Activated naive CD4-positive, alpha-beta T cell treated with anti-CD3 and anti-CD28 coated beads, Interleukin-2, amount 10 ng/mL, durations not matched to agents 7 days and 5 days (primary cell): ENCODE data around the gene TMEM169.

Experiments used
- CTCF ChIA-PET: fragments of 350-600 bp; sonication (Branson Sonifier 250); formaldehyde crosslinking; loops from one replicate; lab custom pipeline; 2021; ENCODE audit warnings: antibody characterized with exemption; lab: Charles Lee
- DNase-seq: peaks from one replicate; pipeline ENCODE4 v3.0.0-alpha.2; 2020
- H3K27ac Mint-ChIP-seq: one replicate; pipeline ENCODE4 v1.8.0; 2021; ENCODE audit warnings: mild to moderate bottlenecking, moderate library complexity, mixed read lengths
- H3K27me3 Mint-ChIP-seq: one replicate; pipeline ENCODE4 v1.8.0; 2021; ENCODE audit warnings: mild to moderate bottlenecking, mixed read lengths
- H3K36me3 Mint-ChIP-seq: one replicate; pipeline ENCODE4 v1.8.0; 2021; ENCODE audit warnings: mixed read lengths
- H3K4me1 Mint-ChIP-seq: one replicate; pipeline ENCODE4 v1.8.0; 2021; ENCODE audit warnings: mixed read lengths
- H3K4me3 Mint-ChIP-seq: one replicate; pipeline ENCODE4 v1.8.0; 2021; ENCODE audit warnings: mild to moderate bottlenecking, moderate library complexity, mixed read lengths
- H3K9me3 Mint-ChIP-seq: one replicate; pipeline ENCODE4 v1.8.0; 2021; ENCODE audit warnings: mixed read lengths

The TMEM169 gene, protein sequence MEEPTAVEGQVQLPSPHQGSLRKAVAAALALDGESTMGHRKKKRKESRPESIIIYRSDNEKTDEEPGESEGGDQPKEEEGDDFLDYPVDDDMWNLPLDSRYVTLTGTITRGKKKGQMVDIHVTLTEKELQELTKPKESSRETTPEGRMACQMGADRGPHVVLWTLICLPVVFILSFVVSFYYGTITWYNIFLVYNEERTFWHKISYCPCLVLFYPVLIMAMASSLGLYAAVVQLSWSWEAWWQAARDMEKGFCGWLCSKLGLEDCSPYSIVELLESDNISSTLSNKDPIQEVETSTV

DNA sequence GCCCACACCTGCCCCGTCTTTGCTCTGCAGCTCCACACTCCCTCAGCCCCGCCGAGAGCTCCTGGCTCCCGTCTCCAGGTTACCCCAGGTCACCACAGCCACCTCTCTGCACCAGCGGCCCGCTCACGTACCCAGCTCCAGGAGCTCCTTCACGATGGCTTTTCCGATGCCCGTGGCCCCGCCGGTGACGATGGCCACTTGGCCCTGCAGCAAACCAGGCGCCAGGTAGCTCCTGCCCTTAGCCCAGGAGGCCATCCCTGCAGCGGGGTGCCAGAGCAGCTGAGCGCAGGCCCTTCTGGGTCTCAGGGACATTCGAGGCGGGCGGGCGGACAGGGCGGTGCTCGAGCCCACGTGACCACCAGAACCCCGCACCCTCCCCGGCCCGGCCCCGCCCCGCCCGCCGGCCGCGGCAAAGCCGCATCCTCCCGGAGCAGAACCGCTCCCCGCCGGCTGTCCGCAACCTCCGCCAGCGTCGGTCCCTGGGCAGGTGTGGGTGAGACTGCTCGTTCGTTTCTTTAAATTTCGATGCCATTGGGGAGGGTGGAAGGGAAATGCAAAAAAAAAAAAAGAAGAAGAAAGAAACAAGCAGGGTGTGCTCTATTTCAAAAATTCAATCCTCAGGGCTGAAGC, at the start of gene TMEM169, which contains the start of gene PECR:
TMEM169 (plus strand) TSS at position 433 of the 630 bp plus-strand sequence. CDS start 14,045 bp downstream, outside the sequence.
PECR (minus strand) TSS at position 323 of the 630 bp plus-strand sequence; CDS start at position 255, 68 bp downstream.
- Mint-ChIP-seq H3K9me3 (no peaks in the 10 kb centered on the region), H3K36me3 (peaks cover 19% of the 10 kb centered on the region), H3K27me3 (no peaks in the 10 kb centered on the region), H3K4me1 (peaks cover 67% of the 10 kb centered on the region), H3K27ac (peak within 1 kb of the TSS; percentile 87), H3K4me3 (peak within 1 kb of the TSS; percentile 97)
- peak; percentile 87 for DNase-seq
- CTCF ChIA-PET: interaction anchor here (1.1 to 4.6 kb wide), 3 partner anchors 22 to 49 kb away, joined by 3 to 45 read pairs (median 4); partner anchors contain the start of gene XRCC5

DNA sequence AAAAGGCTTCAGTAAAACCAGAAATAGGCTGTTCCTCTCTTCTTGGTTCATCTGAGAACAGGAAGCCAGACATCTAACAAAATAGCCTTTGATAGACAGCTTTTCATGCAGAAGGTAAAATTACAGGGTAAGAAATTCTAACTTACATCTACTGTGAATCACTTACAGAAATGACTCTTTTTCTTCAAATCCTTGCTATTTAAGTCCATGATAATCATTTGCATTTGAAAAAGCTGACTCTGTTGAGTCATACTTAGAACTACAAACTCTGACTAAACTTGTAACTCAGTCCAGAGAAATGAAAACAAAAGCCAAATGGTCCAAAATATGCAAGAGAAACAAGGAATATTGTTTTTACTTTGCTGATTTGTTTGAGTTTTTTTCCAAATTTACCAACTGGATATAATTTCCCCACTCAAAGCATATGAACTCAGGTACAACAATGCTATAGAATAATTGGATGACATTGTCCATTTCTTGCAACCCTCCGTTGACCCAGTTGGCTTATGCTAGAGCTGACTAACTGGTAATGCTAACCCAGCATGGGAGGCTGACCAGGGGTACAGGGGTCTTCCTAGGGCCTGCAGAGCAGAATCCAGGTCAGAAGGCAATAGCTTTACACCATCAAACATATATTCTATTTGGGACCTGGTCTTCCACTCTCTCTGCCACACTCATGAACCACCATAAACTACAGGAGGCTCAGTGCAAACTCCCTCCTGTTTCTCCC, 49.6 kb upstream of the TMEM169 start:
- no peak for DNase-seq
- peaks cover 26% of the 10 kb centered on the region for H3K4me1 Mint-ChIP-seq
- H3K36me3 Mint-ChIP-seq: peaks cover 24% of the 10 kb centered on the region
- no peaks in the 10 kb centered on the region for H3K9me3 Mint-ChIP-seq
- H3K27me3 Mint-ChIP-seq: no peaks in the 10 kb centered on the region
- peak overlapping the region; percentile 42 for H3K27ac Mint-ChIP-seq
- H3K4me3 Mint-ChIP-seq: no peak overlapping the region
- CTCF ChIA-PET: interaction anchor here (1.3 to 4.6 kb wide), 12 partner anchors 9 to 163 kb away, joined by 3 to 25 read pairs (median 6); partner anchors contain the start of genes PECR, TMEM169 and XRCC5

DNA sequence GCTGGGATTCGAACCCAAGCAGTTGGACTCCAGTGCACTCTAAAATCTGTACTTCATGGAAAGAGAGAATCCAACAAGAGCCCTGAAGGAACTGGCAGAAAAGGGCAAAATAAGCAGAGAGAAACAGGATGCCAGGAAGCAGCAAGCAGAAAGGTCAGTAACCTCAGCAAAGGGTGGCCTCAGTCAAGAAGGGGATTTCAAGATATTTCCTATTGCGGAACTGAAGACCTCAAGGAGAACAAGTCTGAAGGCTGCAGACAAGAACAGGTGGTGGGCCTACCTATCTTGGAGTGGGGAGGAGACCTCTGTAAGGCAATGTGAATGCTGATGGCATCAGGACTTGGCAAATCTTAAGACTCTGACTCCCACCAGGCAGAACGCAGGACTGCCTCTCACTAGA, 48.3 kb upstream of the TMEM169 start:
- CTCF ChIA-PET: interaction anchor here (0.8 to 4.6 kb wide), 21 partner anchors 10 to 375 kb away, joined by 3 to 25 read pairs (median 6); partner anchors contain the start of genes PECR, TMEM169 and XRCC5
- no peaks in the 10 kb centered on the region for H3K9me3 Mint-ChIP-seq
- peaks cover 26% of the 10 kb centered on the region for H3K36me3 Mint-ChIP-seq
- H3K4me1 Mint-ChIP-seq: peaks cover 26% of the 10 kb centered on the region
- H3K4me3 Mint-ChIP-seq: no peak overlapping the region
- no peak for DNase-seq
- H3K27ac Mint-ChIP-seq: no peak overlapping the region
- no peaks in the 10 kb centered on the region for H3K27me3 Mint-ChIP-seq

DNA sequence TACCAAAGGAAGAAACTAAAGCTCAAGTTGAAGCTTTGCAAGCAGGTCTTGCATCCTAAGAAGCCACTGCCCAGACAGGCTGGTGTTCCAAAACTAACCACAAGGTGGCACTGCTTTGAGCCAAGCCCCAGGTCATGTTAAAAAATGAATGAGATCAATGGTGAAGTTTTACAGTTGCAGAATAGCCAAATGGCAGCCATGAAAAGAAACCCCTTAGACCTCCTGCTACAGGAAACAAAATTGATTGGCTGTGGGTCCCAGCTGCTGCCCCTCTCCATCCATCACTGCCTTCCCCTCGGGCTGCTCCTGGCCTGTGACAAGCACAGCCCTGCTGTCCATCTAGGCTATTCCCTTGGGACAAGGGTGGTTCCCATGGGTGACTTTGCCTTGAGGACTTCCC, 47.7 kb upstream of the TMEM169 start:
- Mint-ChIP-seq H3K9me3 (no peaks in the 10 kb centered on the region), H3K27ac (no peak overlapping the region), H3K27me3 (no peaks in the 10 kb centered on the region), H3K36me3 (peaks cover 26% of the 10 kb centered on the region), H3K4me3 (no peak overlapping the region), H3K4me1 (peaks cover 26% of the 10 kb centered on the region)
- CTCF ChIA-PET: interaction anchor here (0.8 to 4.6 kb wide), 17 partner anchors 11 to 375 kb away, joined by 3 to 25 read pairs (median 7); partner anchors contain the start of gene XRCC5
- DNase-seq: peak; percentile 88

DNA sequence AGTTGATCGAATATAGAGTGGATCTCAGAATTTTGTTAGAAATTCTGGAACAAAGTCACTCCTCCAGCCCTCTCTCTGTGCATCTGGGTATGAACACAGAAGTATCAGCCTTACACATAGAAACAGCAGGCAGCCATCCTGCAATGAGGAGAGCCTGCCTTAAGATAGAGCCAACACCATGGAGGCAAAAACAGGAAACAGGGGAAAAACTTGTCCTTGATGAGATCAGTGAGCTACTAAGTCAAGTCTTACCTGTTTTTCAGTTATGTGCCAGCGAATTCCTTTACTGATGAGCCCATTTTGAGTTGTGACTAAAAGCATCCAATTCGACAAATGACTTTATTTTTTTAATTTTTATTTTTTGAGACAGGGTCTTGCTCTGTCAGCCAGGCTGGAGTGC, 41.8 kb upstream of the TMEM169 start:
- Mint-ChIP-seq H3K4me3 (no peak overlapping the region), H3K4me1 (no peaks in the 10 kb centered on the region), H3K27ac (peak overlapping the region; percentile 61), H3K36me3 (peaks cover 19% of the 10 kb centered on the region), H3K27me3 (no peaks in the 10 kb centered on the region), H3K9me3 (no peaks in the 10 kb centered on the region)
- CTCF ChIA-PET: no interaction called here
- DNase-seq: no peak

DNA sequence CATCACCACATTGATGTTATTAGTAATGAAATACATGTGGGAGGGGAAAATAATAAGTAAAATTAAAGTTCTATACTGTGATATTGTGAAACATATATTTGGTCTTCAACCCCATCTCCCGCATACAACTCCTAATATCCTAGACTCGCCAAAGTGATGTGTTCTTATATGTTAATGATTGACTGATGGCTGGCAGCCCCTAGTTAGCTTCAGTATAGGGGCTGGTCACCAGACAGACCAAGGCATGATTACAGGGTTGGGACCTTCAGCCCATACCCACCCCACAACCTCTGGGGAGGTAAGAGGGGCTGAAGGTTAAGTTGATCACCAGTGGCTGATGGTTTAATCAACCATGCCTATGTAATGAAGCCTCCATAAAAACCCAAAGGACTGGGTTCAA, 40.3 kb upstream of the TMEM169 start:
- Mint-ChIP-seq H3K27me3 (no peaks in the 10 kb centered on the region), H3K27ac (no peak overlapping the region), H3K4me1 (no peaks in the 10 kb centered on the region), H3K9me3 (no peaks in the 10 kb centered on the region), H3K36me3 (peaks cover 22% of the 10 kb centered on the region), H3K4me3 (no peak overlapping the region)
- CTCF ChIA-PET: interaction anchor here (0.9 kb wide), 1 partner anchor 99 kb away, joined by 3 read pairs; no protein-coding TSS in a partner anchor
- DNase-seq: no peak

DNA sequence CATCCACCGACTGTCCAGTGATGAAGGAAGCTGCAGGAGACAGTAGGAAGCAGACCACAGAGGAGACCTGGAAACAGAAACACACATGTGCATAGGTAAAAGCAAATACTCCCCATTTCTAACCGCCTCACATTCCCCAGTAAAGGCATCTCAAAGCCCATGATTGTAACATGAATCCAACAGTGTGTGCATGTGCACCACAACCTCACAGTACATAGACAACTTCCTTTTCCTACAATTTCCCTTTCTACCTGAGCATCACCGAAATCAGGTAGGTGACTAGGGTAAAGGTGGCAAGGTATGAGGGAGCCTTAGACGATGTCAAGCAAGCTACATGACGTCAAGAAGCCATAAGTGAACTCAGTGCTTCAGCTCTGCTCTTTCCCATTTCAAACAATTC, 37.8 kb upstream of the TMEM169 start:
- CTCF ChIA-PET: interaction anchor here (1.7 to 3.4 kb wide), 3 partner anchors 10 to 66 kb away, joined by 4 to 25 read pairs (median 4); no protein-coding TSS in a partner anchor
- peaks cover 24% of the 10 kb centered on the region for H3K36me3 Mint-ChIP-seq
- no peaks in the 10 kb centered on the region for H3K27me3 Mint-ChIP-seq
- no peaks in the 10 kb centered on the region for H3K9me3 Mint-ChIP-seq
- DNase-seq: no peak
- no peak overlapping the region for H3K4me3 Mint-ChIP-seq
- H3K27ac Mint-ChIP-seq: no peak overlapping the region
- H3K4me1 Mint-ChIP-seq: no peaks in the 10 kb centered on the region

DNA sequence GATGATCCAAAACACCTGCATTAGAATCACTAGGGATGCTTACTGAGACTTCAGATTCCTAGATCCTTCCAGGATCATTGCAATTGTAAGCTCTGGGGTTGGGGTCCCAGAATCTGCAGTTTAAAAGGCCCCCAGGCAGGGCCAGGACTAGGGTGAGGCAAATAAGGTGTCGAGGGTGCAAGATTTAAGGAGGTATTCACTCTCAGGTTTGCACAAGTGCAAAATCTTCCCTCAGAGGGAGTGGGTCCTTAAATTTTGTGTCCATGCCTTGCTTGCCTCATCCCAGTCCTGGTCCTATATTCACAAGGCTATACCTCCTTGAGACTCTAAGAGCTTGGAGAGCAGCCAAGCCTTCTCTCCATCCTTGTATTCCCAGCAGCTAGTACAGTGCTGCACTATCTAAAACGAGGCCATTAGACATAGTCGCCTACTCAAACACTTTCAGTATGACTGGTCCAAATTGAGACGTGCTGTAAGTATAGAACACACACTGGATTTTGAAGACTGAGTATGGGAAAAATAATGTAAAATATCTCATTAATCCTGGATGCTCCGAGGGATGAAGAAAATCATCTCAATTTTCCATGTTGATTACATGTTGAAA, 36.7 kb upstream of the TMEM169 start:
- no peak overlapping the region for H3K4me3 Mint-ChIP-seq
- no peaks in the 10 kb centered on the region for H3K27me3 Mint-ChIP-seq
- H3K4me1 Mint-ChIP-seq: no peaks in the 10 kb centered on the region
- no peak for DNase-seq
- CTCF ChIA-PET: interaction anchor here (1.1 to 3.4 kb wide), 5 partner anchors 11 to 96 kb away, joined by 3 to 25 read pairs (median 4); no protein-coding TSS in a partner anchor
- H3K36me3 Mint-ChIP-seq: peaks cover 22% of the 10 kb centered on the region
- H3K9me3 Mint-ChIP-seq: no peaks in the 10 kb centered on the region
- H3K27ac Mint-ChIP-seq: no peak overlapping the region

DNA sequence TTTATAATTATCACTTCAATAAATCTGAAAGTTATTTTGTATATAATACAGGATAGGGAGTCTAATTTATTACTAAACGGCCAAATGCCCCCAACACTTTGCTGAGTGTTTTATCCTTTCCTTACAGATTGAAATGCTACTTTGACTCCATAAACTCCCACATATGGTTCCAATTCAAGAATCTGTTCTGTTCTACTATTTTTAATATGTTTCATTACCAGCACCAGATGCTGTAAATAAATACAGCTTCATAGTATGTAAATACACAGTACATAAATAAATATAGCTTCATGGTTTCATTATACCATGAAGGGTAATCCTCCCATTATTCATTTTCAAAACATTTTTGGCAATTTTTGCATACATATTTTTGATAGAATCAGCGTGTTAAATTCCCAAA, 34.3 kb upstream of the TMEM169 start:
- no peaks in the 10 kb centered on the region for H3K4me1 Mint-ChIP-seq
- no peak overlapping the region for H3K4me3 Mint-ChIP-seq
- H3K36me3 Mint-ChIP-seq: peaks cover 26% of the 10 kb centered on the region
- DNase-seq: no peak
- H3K9me3 Mint-ChIP-seq: no peaks in the 10 kb centered on the region
- H3K27me3 Mint-ChIP-seq: no peaks in the 10 kb centered on the region
- CTCF ChIA-PET: interaction anchor here (0.8 kb wide), 1 partner anchor 357 kb away, joined by 3 read pairs; no protein-coding TSS in a partner anchor
- H3K27ac Mint-ChIP-seq: no peak overlapping the region

DNA sequence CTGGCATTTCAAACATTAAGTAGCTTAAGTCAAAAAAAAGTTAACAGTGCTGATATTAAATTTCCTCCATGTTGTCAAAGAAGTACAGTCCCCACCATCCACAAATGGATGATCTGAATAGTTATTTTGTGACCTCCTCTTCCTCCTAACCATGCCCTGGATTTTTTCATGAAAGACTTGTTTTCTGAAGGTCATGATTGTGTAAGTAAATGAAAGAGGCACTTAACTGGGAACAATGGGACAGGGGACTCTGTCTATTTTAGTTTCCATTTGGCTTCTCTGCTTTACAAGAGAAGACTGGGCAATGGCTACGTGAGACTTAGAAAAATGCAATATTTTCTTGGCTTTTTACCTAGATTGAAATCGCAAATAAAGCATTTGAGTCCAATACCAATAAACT, 32.3 kb upstream of the TMEM169 start:
- Mint-ChIP-seq H3K36me3 (peaks cover 19% of the 10 kb centered on the region), H3K27ac (no peak overlapping the region), H3K9me3 (no peaks in the 10 kb centered on the region), H3K4me3 (no peak overlapping the region), H3K4me1 (no peaks in the 10 kb centered on the region), H3K27me3 (no peaks in the 10 kb centered on the region)
- no peak for DNase-seq
- CTCF ChIA-PET: interaction anchor here (0.8 kb wide), 1 partner anchor 8 kb away, joined by 3 read pairs; no protein-coding TSS in a partner anchor

DNA sequence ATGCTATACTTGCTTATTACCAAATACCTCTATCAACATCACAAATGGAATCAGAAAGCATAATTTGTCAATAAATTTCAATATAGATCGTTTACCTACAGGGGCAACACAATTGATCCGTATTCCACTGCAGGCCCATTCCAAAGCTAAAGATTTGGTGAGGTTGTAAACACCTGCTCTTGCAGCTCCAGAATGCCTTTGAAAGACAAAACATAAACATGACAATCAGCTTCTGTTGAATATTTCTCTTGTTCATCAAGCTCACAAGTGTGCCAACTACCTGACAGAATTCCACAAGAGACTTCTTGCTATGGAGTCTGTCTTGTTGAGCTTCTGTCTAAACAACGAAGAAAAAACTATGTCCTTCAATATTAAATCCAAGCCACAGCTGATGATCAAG, 30.4 kb upstream of the TMEM169 start:
- H3K27me3 Mint-ChIP-seq: no peaks in the 10 kb centered on the region
- H3K27ac Mint-ChIP-seq: no peak overlapping the region
- peaks cover 7% of the 10 kb centered on the region for H3K4me1 Mint-ChIP-seq
- no peak overlapping the region for H3K4me3 Mint-ChIP-seq
- H3K9me3 Mint-ChIP-seq: no peaks in the 10 kb centered on the region
- peaks cover 27% of the 10 kb centered on the region for H3K36me3 Mint-ChIP-seq
- CTCF ChIA-PET: interaction anchor here (2.0 kb wide), 1 partner anchor 18 kb away, joined by 8 read pairs; no protein-coding TSS in a partner anchor
- no peak for DNase-seq

DNA sequence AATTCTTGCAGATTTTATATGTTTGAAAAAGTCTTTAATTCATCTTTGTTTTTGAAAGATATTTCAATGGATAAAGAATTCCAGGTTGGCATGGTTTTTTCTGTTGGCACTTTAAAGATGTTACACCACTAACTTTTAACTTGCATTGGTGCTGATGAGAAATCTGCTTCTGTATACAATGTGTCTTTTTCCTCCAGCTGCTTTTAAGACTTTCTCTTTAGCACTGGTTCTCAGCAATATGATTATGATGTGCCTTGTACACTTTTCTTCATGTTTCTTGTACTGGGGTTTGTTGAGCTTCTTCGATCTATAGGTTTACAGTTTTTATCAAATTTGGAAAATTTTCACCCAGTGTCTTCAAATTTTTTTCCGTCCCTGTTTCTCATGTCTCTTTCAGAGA, 29.3 kb upstream of the TMEM169 start:
- Mint-ChIP-seq H3K36me3 (peaks cover 27% of the 10 kb centered on the region), H3K4me1 (peaks cover 15% of the 10 kb centered on the region), H3K4me3 (no peak overlapping the region), H3K27ac (no peak overlapping the region), H3K9me3 (no peaks in the 10 kb centered on the region), H3K27me3 (no peaks in the 10 kb centered on the region)
- CTCF ChIA-PET: interaction anchor here (2.0 kb wide), 1 partner anchor 19 kb away, joined by 8 read pairs; no protein-coding TSS in a partner anchor
- DNase-seq: no peak

DNA sequence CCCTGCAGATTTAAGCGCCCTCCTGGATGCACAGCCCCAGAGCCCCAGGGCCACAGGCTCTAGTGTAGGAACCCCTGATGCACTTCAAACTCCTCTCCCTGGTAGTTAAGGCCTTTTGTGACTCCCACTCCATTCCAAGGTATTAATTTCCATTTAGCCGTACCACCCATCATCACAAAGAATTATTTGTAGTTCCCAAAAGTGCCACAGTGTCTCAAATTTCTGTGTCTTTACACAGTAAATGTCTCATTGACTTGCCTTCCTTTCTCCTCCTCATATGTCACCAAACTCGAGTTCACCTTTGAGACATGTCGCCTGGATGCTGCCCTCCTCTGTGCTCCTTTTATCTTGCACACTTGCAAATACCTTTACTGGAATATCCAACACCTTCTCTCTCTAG, 26.0 kb upstream of the TMEM169 start:
- no peak overlapping the region for H3K4me3 Mint-ChIP-seq
- DNase-seq: no peak
- H3K9me3 Mint-ChIP-seq: no peaks in the 10 kb centered on the region
- H3K27ac Mint-ChIP-seq: no peak overlapping the region
- CTCF ChIA-PET: interaction anchor here (1.2 kb wide), 1 partner anchor 40 kb away, joined by 4 read pairs; no protein-coding TSS in a partner anchor
- no peaks in the 10 kb centered on the region for H3K27me3 Mint-ChIP-seq
- peaks cover 36% of the 10 kb centered on the region for H3K36me3 Mint-ChIP-seq
- peaks cover 37% of the 10 kb centered on the region for H3K4me1 Mint-ChIP-seq
